ENCODE measurements around the gene TLE5. TPM values are rescaled to one million over a fixed set of nuclear protein-coding genes. Genes with fewer than 3 reads are reported as not detected.

TLE5 gene
- total and polyA plus RNA-seq, 9 of the 15 experiments (the other 6 are each of a cell fraction or from before 2014, with no cell fraction given): 2.0 to 347 (median 235) TPM

GRCh38 chr19:3047496-3048189 lies 14.7 kb downstream of the TLE5 start (continued):
- TF ChIP-seq ZNF274 (IDR thresholded peaks at IDR 0.05; ENCODE audit: borderline replicate concordance, low read depth, low read length) (no peak), TRIM28 (IDR thresholded peaks at IDR 0.05) (peak; percentile 68), ZBED1 (IDR thresholded peaks at IDR 0.05) (no peak), SMAD3 (CRISPR knock-in tag; conservative IDR thresholded peaks at IDR 0.05) (no peak), RBFOX2 (IDR thresholded peaks at IDR 0.05; ENCODE audit: low read depth, low read length) (no peak; the same call in 1 of the 2 replicates), HLTF (IDR thresholded peaks at IDR 0.05) (no peak), POLR2AphosphoS2 (IDR thresholded peaks at IDR 0.05; ENCODE audit: low read length) (no peak), MED1 (CRISPR knock-in tag; IDR thresholded peaks at IDR 0.05; ENCODE audit: borderline replicate concordance) (no peak)
- TF ChIP-seq, protein P1, sequence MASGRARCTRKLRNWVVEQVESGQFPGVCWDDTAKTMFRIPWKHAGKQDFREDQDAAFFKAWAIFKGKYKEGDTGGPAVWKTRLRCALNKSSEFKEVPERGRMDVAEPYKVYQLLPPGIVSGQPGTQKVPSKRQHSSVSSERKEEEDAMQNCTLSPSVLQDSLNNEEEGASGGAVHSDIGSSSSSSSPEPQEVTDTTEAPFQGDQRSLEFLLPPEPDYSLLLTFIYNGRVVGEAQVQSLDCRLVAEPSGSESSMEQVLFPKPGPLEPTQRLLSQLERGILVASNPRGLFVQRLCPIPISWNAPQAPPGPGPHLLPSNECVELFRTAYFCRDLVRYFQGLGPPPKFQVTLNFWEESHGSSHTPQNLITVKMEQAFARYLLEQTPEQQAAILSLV (tag; IDR thresholded peaks at IDR 0.05): 0 out of 2 replicates have a peak, but pooled peaks have one; percentile 13
- TF ChIP-seq, protein P2, sequence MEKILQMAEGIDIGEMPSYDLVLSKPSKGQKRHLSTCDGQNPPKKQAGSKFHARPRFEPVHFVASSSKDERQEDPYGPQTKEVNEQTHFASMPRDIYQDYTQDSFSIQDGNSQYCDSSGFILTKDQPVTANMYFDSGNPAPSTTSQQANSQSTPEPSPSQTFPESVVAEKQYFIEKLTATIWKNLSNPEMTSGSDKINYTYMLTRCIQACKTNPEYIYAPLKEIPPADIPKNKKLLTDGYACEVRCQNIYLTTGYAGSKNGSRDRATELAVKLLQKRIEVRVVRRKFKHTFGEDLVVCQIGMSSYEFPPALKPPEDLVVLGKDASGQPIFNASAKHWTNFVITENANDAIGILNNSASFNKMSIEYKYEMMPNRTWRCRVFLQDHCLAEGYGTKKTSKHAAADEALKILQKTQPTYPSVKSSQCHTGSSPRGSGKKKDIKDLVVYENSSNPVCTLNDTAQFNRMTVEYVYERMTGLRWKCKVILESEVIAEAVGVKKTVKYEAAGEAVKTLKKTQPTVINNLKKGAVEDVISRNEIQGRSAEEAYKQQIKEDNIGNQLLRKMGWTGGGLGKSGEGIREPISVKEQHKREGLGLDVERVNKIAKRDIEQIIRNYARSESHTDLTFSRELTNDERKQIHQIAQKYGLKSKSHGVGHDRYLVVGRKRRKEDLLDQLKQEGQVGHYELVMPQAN (IDR thresholded peaks at IDR 0.05; ENCODE audit: borderline replicate concordance): no peak
- TF ChIP-seq, protein P3, sequence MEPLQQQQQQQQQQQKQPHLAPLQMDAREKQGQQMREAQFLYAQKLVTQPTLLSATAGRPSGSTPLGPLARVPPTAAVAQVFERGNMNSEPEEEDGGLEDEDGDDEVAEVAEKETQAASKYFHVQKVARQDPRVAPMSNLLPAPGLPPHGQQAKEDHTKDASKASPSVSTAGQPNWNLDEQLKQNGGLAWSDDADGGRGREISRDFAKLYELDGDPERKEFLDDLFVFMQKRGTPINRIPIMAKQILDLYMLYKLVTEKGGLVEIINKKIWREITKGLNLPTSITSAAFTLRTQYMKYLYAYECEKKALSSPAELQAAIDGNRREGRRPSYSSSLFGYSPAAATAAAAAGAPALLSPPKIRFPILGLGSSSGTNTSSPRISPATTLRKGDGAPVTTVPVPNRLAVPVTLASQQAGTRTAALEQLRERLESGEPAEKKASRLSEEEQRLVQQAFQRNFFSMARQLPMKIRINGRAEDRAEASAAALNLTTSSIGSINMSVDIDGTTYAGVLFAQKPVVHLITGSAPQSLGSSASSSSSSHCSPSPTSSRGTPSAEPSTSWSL (CRISPR knock-in tag; IDR thresholded peaks at IDR 0.05; ENCODE audit: borderline replicate concordance): no peak
- TF ChIP-seq, protein P4, sequence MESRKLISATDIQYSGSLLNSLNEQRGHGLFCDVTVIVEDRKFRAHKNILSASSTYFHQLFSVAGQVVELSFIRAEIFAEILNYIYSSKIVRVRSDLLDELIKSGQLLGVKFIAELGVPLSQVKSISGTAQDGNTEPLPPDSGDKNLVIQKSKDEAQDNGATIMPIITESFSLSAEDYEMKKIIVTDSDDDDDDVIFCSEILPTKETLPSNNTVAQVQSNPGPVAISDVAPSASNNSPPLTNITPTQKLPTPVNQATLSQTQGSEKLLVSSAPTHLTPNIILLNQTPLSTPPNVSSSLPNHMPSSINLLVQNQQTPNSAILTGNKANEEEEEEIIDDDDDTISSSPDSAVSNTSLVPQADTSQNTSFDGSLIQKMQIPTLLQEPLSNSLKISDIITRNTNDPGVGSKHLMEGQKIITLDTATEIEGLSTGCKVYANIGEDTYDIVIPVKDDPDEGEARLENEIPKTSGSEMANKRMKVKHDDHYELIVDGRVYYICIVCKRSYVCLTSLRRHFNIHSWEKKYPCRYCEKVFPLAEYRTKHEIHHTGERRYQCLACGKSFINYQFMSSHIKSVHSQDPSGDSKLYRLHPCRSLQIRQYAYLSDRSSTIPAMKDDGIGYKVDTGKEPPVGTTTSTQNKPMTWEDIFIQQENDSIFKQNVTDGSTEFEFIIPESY (CRISPR knock-in tag; IDR thresholded peaks at IDR 0.05): peak; percentile 40; the same call in 1 of the 2 replicates
- TF ChIP-seq, protein P5, sequence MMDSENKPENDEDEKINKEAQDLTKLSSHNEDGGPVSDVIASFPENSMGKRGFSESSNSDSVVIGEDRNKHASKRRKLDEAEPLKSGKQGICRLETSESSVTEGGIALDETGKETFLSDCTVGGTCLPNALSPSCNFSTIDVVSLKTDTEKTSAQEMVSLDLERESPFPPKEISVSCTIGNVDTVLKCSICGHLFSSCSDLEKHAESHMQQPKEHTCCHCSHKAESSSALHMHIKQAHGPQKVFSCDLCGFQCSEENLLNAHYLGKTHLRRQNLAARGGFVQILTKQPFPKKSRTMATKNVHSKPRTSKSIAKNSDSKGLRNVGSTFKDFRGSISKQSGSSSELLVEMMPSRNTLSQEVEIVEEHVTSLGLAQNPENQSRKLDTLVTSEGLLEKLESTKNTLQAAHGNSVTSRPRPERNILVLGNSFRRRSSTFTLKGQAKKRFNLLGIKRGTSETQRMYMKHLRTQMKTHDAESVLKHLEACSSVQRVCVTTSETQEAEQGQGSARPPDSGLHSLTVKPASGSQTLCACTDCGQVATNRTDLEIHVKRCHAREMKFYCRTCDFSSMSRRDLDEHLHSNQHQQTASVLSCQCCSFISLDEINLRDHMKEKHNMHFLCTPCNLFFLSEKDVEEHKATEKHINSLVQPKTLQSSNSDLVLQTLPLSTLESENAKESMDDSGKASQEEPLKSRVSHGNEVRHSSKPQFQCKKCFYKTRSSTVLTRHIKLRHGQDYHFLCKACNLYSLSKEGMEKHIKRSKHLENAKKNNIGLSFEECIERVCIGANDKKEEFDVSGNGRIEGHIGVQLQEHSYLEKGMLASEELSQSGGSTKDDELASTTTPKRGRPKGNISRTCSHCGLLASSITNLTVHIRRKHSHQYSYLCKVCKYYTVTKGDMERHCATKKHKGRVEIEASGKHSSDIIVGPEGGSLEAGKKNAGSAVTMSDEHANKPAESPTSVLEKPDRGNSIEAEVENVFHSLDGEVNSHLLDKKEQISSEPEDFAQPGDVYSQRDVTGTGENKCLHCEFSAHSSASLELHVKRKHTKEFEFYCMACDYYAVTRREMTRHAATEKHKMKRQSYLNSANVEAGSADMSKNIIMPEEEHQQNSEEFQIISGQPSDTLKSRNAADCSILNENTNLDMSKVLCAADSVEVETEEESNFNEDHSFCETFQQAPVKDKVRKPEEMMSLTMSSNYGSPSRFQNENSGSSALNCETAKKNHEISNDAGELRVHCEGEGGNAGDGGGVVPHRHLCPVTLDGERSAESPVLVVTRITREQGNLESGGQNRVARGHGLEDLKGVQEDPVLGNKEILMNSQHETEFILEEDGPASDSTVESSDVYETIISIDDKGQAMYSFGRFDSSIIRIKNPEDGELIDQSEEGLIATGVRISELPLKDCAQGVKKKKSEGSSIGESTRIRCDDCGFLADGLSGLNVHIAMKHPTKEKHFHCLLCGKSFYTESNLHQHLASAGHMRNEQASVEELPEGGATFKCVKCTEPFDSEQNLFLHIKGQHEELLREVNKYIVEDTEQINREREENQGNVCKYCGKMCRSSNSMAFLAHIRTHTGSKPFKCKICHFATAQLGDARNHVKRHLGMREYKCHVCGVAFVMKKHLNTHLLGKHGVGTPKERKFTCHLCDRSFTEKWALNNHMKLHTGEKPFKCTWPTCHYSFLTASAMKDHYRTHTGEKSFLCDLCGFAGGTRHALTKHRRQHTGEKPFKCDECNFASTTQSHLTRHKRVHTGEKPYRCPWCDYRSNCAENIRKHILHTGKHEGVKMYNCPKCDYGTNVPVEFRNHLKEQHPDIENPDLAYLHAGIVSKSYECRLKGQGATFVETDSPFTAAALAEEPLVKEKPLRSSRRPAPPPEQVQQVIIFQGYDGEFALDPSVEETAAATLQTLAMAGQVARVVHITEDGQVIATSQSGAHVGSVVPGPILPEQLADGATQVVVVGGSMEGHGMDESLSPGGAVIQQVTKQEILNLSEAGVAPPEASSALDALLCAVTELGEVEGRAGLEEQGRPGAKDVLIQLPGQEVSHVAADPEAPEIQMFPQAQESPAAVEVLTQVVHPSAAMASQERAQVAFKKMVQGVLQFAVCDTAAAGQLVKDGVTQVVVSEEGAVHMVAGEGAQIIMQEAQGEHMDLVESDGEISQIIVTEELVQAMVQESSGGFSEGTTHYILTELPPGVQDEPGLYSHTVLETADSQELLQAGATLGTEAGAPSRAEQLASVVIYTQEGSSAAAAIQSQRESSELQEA (IDR thresholded peaks at IDR 0.05; ENCODE audit: low read depth): no peak

Measured in K562 (cell line).